Activated T-helper 2 cell treated with anti-CD3 and anti-CD28 coated beads, Interferon-gamma antibody, Interleukin-2, Interleukin-4, amounts not matched to agents 10 μg/mL and 5 μg/mL and 100 μg/mL, durations not matched to agents 14 hours and 24 hours and 36 hours (primary cell): Measurements from ENCODE around the gene IDH1. TPM values are rescaled to one million over a fixed set of nuclear protein-coding genes. Genes with fewer than 3 reads are reported as not detected.

Source experiments
- DNase-seq: peaks from one replicate; pipeline ENCODE4 v3.0.0; 2021; ENCODE audit warnings: low spot score
- H3K27ac Mint-ChIP-seq: one replicate; pipeline ENCODE4 v1.8.0; 2021; ENCODE audit warnings: mixed read lengths
- H3K27me3 Mint-ChIP-seq: one replicate; pipeline ENCODE4 v1.8.0; 2021; ENCODE audit warnings: low read depth, mixed read lengths
- H3K36me3 Mint-ChIP-seq: one replicate; pipeline ENCODE4 v1.8.0; 2021; ENCODE audit warnings: low read depth, mixed read lengths
- H3K4me1 Mint-ChIP-seq: one replicate; pipeline ENCODE4 v1.8.0; 2021; ENCODE audit warnings: low read depth, mixed read lengths
- H3K4me3 Mint-ChIP-seq: one replicate; pipeline ENCODE4 v1.8.0; 2021; ENCODE audit warnings: low read depth, mild to moderate bottlenecking, moderate library complexity, mixed read lengths
- H3K9me3 Mint-ChIP-seq: one replicate; pipeline ENCODE4 v1.8.0; 2021; ENCODE audit warnings: mixed read lengths
- intact Hi-C: fragments of 100-400 bp; cut with micrococcal nuclease; formaldehyde crosslinking; loops from one replicate; pipeline ENCODE4 v1.15.1; 2023
- total RNA-seq: library from RNA; stranded (reverse); gene quantifications from 2 replicates; pipeline ENCODE4 v1.2.3, GENCODE V29; 2022

Gene IDH1
- total RNA-seq: 42.7 and 46.1 TPM in 2 replicates

GRCh38 chr2:208254871-208255556 is at the start of gene IDH1:
Gene IDH1, minus strand, starts transcription at chr2:208255071. Its CDS starts 3,520 bp downstream, at chr2:208251551.
- H3K4me1 Mint-ChIP-seq: peaks cover 30% of the 10 kb centered on the region
- DNase-seq: peak; percentile 87
- no peaks in the 10 kb centered on the region for H3K27me3 Mint-ChIP-seq
- H3K27ac Mint-ChIP-seq: peak within 1 kb of the TSS; percentile 69
- H3K36me3 Mint-ChIP-seq: peaks cover 30% of the 10 kb centered on the region
- no peaks in the 10 kb centered on the region for H3K9me3 Mint-ChIP-seq
- intact Hi-C loops: loop anchor here (1.0 to 10.0 kb wide), 8 partner anchors 11 to 1916 kb away; partner anchors contain the start of genes CCNYL1, FASTKD2, FZD5 and KANSL1L
- peak within 1 kb of the TSS; percentile 94 for H3K4me3 Mint-ChIP-seq

GRCh38 chr2:208304157-208304556 is 49.3 kb upstream of the IDH1 start:
- DNase-seq: no peak
- Mint-ChIP-seq H3K27me3 (no peaks in the 10 kb centered on the region), H3K4me3 (no peak overlapping the region), H3K4me1 (no peaks in the 10 kb centered on the region), H3K36me3 (peaks cover 68% of the 10 kb centered on the region), H3K9me3 (no peaks in the 10 kb centered on the region), H3K27ac (no peak overlapping the region)
- intact Hi-C loops: no loop called here

DNA sequence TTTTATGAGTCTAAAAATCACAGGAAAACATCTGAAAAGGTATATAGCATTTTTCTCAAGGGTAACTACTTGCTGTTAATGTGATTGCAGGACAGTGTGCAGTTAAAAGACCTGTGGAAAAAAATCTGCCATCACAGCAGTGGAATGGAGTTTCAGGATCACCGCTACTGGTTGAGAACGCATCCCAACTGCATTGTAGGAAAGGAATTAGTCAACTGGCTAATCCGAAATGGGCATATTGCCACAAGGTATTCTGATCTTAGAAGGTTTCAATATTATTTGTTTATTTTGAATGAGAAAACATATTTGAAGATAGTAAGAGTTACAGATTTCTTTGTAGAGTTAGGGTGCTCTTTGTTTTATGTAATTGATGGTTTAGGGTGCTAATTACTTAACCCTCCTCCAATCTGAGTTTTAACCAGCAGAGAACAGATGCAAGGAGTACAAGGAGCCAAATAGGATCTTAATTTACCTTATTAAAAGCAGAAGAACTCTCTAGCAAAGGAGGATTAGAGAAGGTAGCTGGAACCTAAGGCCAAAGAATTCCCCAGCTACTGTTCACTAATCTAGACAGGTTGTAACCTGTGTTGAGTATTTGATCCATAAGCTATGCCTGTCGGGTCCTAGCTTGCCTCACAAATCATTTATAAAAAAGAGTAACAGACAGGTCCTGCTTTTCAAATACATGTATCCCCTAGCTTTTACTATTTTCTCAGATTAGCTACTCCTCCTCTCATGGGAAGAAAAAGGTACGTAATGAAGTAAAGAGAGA is 46.2 kb upstream of the IDH1 start:
- intact Hi-C loops: no loop called here
- Mint-ChIP-seq H3K27me3 (no peaks in the 10 kb centered on the region), H3K27ac (no peak overlapping the region), H3K4me1 (peaks cover 5% of the 10 kb centered on the region), H3K4me3 (no peak overlapping the region), H3K36me3 (peaks cover 58% of the 10 kb centered on the region), H3K9me3 (no peaks in the 10 kb centered on the region)
- no peak for DNase-seq

- Mint-ChIP-seq H3K4me3 (no peak overlapping the region), H3K27ac (no peak overlapping the region), H3K4me1 (peaks cover 21% of the 10 kb centered on the region), H3K9me3 (no peaks in the 10 kb centered on the region), H3K36me3 (peaks cover 63% of the 10 kb centered on the region), H3K27me3 (no peaks in the 10 kb centered on the region)
- intact Hi-C loops: no loop called here
- no peak for DNase-seq
Observed at GRCh38 chr2:208297961-208298360, 43.1 kb upstream of the IDH1 start.

GRCh38 chr2:208296610-208297009 is 41.7 kb upstream of the IDH1 start:
- H3K27me3 Mint-ChIP-seq: no peaks in the 10 kb centered on the region
- H3K4me3 Mint-ChIP-seq: no peak overlapping the region
- H3K27ac Mint-ChIP-seq: no peak overlapping the region
- peaks cover 2% of the 10 kb centered on the region for H3K9me3 Mint-ChIP-seq
- peaks cover 71% of the 10 kb centered on the region for H3K36me3 Mint-ChIP-seq
- DNase-seq: no peak
- peaks cover 29% of the 10 kb centered on the region for H3K4me1 Mint-ChIP-seq
- intact Hi-C loops: no loop called here

DNA sequence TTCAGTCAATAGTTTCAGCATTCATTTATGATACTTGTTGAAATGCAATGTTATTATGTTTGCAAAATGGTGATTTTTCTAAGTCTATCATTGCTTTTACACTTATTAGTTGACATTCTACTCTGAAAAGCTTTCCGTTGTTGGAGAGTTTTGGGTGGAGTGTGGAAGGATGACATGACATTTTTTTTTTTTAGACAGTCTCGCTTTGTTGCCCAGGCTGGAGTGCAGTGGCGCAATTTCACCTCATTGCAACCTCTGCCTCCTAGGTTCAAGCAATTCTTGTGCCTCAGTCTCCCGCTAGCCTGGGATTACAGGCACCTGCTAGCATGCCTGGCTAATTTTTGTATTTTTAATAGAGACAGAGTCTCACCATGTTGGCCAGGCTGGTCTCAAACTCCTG is 41.0 kb upstream of the IDH1 start:
- Mint-ChIP-seq H3K9me3 (peaks cover 10% of the 10 kb centered on the region), H3K4me3 (no peak overlapping the region), H3K27ac (no peak overlapping the region), H3K4me1 (peaks cover 33% of the 10 kb centered on the region), H3K36me3 (peaks cover 73% of the 10 kb centered on the region), H3K27me3 (no peaks in the 10 kb centered on the region)
- DNase-seq: no peak
- intact Hi-C loops: no loop called here

DNA sequence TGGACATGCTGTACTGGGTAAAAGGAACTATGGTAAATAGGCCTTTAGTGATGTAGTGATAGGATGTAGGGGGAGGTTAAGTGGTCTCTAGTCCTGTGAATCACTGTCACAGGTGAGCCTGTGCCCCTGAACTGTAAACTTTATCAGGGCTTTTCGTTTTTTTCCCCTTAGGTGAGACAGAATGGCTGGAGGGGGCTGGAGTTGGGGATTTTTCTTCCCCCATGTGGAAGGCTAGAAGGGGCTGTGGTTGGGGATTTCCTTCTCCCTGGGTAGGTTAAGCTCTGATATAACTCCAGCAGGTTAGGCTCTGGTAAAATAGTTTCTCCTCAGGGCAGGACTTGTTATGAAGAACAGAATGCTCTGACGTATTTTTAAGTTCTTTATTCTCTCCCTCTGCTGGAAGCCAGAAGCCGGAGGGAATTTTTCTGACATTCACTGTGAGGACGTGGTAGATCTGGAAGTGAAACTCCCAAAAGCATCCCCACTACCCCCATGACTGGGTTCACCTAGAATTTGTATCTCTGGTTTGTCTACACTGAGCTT is 39.7 kb upstream of the IDH1 start:
- peaks cover 19% of the 10 kb centered on the region for H3K9me3 Mint-ChIP-seq
- H3K27ac Mint-ChIP-seq: no peak overlapping the region
- no peak overlapping the region for H3K4me3 Mint-ChIP-seq
- no peaks in the 10 kb centered on the region for H3K27me3 Mint-ChIP-seq
- intact Hi-C loops: no loop called here
- H3K36me3 Mint-ChIP-seq: peaks cover 73% of the 10 kb centered on the region
- DNase-seq: no peak
- H3K4me1 Mint-ChIP-seq: peaks cover 33% of the 10 kb centered on the region

DNA sequence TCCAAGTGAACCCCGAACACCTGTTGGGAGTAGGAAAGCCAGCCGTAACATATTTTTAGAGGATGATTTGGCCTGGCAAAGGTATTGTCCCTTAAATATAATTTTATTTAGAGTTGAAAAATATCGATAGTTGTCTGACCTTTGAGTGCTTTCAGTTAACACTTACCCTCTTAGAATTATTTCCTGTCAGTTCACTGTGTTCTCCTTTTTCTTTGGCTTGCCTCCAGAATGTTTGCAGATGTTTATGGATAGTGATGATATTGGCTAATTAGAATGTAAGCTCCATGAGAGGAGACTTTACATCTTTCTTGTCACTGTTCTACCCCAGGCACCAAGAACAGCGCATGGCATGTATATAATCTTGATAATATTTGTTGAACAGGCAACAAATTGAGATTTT is 31.0 kb upstream of the IDH1 start:
- Mint-ChIP-seq H3K4me3 (no peak overlapping the region), H3K36me3 (peaks cover 74% of the 10 kb centered on the region), H3K9me3 (peaks cover 9% of the 10 kb centered on the region), H3K27me3 (no peaks in the 10 kb centered on the region), H3K27ac (no peak overlapping the region), H3K4me1 (peaks cover 9% of the 10 kb centered on the region)
- intact Hi-C loops: no loop called here
- DNase-seq: no peak

DNA sequence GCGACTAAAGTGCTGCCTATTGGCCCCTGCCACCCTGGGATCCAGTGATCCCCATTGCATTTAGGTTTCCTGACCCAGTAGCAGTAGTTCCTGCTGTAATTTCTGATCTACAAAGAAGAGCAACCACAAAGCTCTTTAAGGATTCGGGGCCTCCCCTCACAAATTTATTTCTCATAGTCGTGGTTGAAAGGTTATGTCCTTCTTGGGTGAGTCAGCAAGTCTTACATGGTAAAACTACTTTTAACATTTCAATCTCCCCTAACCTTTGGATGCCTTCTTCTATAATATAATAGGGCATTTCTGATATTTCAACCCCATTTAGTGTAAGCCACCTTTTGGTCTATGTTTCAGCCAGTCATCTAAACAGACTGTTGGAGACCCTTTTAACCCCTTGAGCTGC is 26.1 kb upstream of the IDH1 start:
- no peak for DNase-seq
- H3K9me3 Mint-ChIP-seq: peaks cover 4% of the 10 kb centered on the region
- intact Hi-C loops: loop anchor here (2.0 kb wide), 1 partner anchor 14 kb away; the partner anchor contains the start of gene PIKFYVE
- peaks cover 81% of the 10 kb centered on the region for H3K36me3 Mint-ChIP-seq
- peaks cover 24% of the 10 kb centered on the region for H3K4me1 Mint-ChIP-seq
- H3K4me3 Mint-ChIP-seq: no peak overlapping the region
- peak overlapping the region; percentile 66 for H3K27ac Mint-ChIP-seq
- no peaks in the 10 kb centered on the region for H3K27me3 Mint-ChIP-seq

- no peak for DNase-seq
- Mint-ChIP-seq H3K4me3 (no peak overlapping the region), H3K27me3 (no peaks in the 10 kb centered on the region), H3K36me3 (peaks cover 82% of the 10 kb centered on the region), H3K4me1 (peaks cover 22% of the 10 kb centered on the region), H3K9me3 (peaks cover 4% of the 10 kb centered on the region), H3K27ac (no peak overlapping the region)
- intact Hi-C loops: loop anchor here (2.0 kb wide), 1 partner anchor 13 kb away; the partner anchor contains the start of gene PIKFYVE
Observed at GRCh38 chr2:208280234-208280633, 25.4 kb upstream of the IDH1 start.

- DNase-seq: no peak
- Mint-ChIP-seq H3K36me3 (peaks cover 90% of the 10 kb centered on the region), H3K4me1 (peaks cover 24% of the 10 kb centered on the region), H3K27ac (no peak overlapping the region), H3K9me3 (peaks cover 4% of the 10 kb centered on the region), H3K4me3 (no peak overlapping the region), H3K27me3 (no peaks in the 10 kb centered on the region)
- intact Hi-C loops: no loop called here
Observed at GRCh38 chr2:208279236-208279635, 24.4 kb upstream of the IDH1 start.

DNA sequence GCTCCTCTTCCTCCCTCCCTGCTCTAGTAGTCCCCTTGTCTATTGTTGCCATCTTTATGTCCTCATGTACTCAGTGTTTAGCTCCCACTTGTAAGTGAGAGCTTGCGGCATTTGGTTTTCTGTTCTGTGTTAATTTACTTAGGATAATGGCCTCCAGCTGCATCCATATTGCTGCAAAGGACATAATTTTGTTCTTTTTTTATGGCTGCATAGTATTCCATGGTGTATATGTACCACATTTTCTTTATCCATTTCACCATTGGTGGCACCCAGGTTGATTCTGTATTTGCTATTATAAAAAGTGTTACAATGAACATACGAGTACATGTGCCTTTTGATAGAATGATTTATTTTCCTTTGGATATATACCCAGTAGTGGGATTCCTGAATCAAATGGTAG is 23.7 kb upstream of the IDH1 start:
- DNase-seq: no peak
- Mint-ChIP-seq H3K27me3 (no peaks in the 10 kb centered on the region), H3K4me1 (peaks cover 26% of the 10 kb centered on the region), H3K4me3 (no peak overlapping the region), H3K9me3 (peaks cover 4% of the 10 kb centered on the region), H3K27ac (no peak overlapping the region), H3K36me3 (peaks cover 95% of the 10 kb centered on the region)
- intact Hi-C loops: no loop called here

GRCh38 chr2:208274748-208275147 is 19.9 kb upstream of the IDH1 start:
- H3K27me3 Mint-ChIP-seq: no peaks in the 10 kb centered on the region
- H3K27ac Mint-ChIP-seq: no peak overlapping the region
- peaks cover 4% of the 10 kb centered on the region for H3K9me3 Mint-ChIP-seq
- H3K36me3 Mint-ChIP-seq: peaks cover 84% of the 10 kb centered on the region
- no peak overlapping the region for H3K4me3 Mint-ChIP-seq
- DNase-seq: no peak
- intact Hi-C loops: no loop called here
- peaks cover 18% of the 10 kb centered on the region for H3K4me1 Mint-ChIP-seq
